ENCODE data around the gene IGF1R. TPM values are rescaled to one million over a fixed set of nuclear protein-coding genes. Genes with fewer than 3 reads are reported as not detected.

Gene IGF1R
- total RNA-seq, 1 donor from 2014 or later: 31.4 TPM

DNA sequence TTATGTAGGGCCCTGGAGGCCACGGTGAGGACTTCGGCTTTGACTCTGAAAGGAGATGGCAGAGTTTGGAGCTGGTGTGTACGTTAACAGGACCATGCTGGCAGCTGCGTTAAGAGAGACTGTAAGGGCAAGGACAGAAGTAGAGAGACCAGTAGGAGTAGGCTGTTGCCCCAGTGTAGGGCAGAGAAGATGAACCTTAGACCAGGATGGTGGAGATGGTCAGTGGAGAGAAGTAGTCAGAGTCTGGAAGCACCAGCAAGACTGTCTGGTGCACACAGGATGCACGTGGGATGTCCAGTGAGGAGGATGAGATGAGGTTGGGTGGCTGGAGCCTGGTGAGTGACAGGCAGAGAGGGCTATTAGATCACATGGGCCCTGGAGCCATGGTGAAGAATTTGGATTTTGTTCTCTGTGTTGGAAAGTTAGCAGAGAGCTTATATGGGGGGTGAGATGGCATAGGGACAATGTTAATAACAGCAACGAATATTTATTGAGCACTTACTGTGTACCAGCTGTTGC lies 150.1 kb downstream of the IGF1R start:
- DNase-seq: no peak
- intact Hi-C loops (cut with DNase I): no loop called here
- ATAC-seq (ENCODE audit: poor library complexity): no peak

DNA sequence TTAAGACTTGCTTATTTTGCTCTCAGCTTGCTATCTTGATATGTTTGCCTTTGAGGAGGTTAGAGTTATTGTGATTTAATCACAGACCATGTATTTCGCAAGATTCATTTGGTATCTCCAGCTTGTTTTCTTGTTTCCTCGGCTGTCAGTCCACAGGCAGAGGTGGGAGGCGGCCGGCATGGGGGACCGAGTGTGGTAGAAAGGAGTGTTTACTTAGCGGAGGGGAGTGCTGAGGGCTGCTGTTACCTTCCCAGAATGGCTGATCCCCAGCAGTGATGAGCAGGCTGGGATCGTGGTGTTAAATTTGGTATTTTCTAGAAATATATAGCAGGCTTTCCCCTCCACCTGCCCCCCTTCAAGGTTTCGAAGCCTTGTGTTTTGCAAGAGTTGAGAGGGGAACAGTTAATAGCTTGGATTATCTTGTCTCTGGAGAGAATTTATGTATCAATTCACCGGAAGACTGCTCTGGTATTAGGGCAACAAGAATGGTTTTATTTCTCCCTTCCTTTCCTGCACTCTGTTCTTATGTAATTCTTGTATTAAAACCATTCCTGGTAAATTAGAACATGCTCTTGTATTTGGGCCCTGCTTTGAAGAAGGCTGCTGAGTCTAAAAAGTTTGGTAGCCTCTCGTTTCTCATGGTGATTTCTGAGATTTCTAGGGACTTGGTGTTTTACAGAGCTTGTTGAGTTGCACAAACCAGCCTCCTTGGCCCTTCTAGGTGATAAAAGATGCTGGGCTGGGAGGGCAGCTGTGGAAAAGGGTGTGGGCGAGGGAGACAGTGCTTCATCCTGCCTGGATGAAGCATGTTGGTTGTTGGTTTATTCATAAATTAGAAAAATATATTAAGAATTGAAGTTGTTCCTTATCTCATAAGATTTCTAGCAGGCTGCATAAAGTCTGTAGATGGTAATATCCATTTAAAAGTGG lies 151.4 kb downstream of the IGF1R start:
- DNase-seq: no peak
- peak; percentile 33 for ATAC-seq (ENCODE audit: poor library complexity)
- intact Hi-C loops (cut with DNase I): no loop called here

DNA sequence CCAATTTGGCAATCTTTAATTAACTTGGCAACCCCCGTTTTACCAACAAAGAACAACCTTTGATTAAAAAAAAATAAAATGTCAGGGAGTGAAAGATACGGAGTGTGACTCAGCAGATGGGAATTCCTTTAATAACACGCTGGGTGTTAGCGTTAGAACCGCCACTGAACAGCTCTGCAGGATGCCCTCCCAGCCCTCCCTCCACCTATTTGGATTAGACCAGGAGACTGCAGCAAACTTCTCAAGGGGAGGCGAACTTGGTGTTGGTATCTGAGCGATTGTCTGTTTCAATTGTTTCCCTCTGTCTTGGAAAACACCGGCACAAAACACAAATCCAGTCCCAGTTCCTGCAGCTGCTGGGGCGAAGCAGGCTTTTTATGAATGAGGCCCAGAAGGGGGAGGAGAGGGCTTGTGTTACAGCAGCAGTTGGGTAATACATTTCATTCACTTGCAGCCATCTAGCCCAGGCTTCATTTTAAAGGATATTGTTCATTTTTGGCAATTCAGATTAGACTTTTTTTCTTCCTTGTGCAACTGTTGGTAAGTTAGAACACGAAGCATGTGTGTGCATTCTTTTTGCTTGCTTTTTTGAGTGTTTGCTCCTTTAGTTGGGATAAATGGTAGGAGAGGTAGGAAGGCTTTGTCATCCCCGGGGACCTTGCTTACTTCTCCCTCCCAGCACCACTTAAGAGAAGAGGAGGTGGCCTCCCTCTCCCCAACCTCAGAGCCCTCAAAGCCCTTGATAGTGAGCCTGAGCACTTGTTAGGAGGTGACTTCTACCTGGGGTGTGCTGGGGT lies 152.3 kb downstream of the IGF1R start:
- ATAC-seq (ENCODE audit: poor library complexity) (peak; percentile 86), DNase-seq (no peak)
- intact Hi-C loops (cut with DNase I): no loop called here

DNA sequence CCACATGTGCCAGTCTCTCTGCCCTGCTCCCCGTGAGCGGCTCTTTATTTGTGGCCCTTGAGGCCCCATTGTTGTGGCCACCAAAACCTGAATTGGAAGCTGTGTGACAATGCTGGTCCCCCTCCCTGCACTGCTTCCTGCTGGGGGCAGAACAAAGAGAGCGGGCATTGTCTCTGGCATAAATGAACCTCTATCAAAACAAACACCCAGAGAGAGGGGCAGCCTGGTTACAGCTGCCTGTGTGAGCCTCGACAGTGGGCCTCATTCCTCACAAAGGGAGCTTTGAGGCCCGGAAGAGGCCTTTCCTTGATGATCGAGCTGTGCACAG lies 152.9 kb downstream of the IGF1R start:
- ATAC-seq (ENCODE audit: poor library complexity): no peak

DNA sequence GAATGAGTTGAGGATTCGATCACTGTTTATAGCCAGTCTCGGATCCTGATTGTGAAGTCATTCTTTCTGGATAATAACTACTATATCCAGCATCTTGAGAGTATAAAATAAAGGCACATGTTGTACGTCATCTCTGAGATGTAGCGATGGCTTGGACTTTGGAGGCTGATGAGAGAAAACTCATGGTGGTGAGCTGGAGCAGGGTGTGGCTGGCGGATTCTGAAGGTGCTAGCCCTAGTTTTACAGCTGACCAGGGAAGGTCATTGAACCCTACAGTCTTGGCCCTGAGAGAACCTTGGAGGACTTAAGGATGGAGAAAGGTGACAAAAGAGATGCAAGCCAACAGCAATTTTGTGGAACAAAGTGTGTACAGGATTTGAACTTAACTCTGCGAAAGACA lies 153.8 kb downstream of the IGF1R start:
- intact Hi-C loops (cut with DNase I): no loop called here
- no peak for DNase-seq
- ATAC-seq (ENCODE audit: poor library complexity): no peak

More for the DNA sequence above, 152.9 kb downstream of the IGF1R start:
- DNase-seq: no peak
- intact Hi-C loops (cut with DNase I): no loop called here

DNA sequence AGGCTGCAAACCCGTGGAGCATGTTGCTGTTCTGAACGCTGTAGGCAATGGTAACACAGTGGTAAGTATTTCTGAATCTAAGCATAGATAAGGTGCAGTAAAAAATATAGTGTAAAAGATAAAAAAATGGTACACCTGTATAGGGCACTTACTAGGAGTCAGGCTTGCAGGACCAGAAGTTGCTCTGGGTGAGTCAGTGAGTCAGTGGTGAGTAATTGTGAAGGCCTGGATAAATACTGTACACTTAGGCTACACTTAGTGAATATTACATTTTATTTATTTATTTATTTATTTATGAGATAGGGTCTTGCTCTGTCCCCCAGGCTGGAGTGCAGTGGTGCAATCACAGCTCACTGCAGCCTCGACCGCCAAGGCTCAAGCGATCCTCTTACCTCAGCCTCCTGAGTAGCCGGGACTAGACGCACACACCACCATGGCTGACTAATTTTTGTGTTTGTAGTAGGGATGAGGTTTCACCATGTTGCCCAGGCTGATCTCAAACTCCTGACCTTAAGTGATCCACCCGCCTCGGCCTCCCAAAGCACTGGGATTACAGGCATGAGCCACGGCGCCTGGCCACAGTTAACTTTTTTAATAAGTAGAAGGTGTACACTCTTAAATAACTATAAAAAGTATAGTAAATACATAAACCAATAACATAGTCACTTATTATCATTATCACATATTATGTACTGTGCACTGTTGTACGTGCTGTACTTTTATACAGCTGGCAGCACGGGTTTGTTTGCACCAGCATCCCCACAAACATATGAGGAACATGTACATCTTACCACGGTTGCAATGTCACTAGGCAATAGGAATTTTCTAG lies 155.1 kb downstream of the IGF1R start:
- intact Hi-C loops (cut with DNase I): no loop called here
- DNase-seq (no peak), ATAC-seq (ENCODE audit: poor library complexity) (no peak)

DNA sequence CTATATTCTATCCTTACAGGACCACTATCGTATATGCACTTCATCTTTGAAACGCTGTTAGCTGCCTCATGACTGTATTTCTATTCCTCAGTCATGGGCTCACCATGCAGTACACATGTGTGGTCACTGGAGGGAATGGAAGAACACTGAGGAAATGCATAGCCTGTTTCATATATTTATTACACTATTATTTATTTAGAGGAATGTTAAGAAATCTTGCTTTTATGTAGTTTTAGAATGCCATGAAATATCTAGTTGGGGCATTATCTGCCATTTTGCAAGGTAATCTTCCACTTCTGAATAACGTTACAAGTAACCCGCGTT lies 155.7 kb downstream of the IGF1R start:
- intact Hi-C loops (cut with DNase I): no loop called here
- no peak for ATAC-seq (ENCODE audit: poor library complexity)
- DNase-seq: no peak

DNA sequence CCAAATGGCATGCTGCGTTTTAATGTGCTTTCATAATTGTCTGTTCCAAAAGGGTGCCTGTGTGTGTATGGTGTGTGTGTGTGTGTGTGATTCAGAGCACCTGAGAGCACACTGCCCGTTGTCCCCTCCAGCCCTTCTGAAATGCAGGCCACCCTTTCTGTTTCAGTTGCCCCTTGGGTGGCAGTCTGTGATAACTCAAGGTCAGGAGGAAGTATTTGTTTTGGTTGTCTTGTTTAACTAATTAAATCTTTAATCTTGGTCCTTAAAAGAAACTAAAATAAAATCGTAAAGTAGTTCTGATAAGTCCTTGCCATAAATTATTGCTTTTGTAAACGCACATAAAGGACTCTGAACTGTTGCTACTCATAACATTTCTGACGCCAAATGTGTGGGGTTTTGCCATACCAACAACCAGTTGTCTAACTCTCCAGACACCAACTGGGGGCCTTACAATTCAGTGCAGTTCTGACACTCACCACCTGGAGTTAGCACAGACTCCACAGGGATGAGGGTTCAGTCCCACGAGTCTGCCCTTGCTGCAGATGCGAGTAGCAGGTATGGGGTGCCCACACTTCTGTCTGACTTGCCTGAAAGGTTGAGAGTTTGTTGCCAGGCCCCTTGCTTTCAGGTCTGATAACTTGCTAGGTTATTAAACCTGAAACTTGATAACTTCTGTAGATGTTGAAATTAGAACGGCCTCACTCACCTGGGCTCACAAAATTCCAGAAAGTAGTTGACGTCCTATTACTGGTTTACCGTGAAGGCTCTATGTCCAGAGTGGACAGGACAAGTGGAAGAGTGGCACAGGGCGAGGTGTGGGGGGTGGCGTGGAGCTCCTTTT lies 157.3 kb downstream of the IGF1R start:
- ATAC-seq (ENCODE audit: poor library complexity): no peak
- DNase-seq: no peak
- intact Hi-C loops (cut with DNase I): no loop called here

DNA sequence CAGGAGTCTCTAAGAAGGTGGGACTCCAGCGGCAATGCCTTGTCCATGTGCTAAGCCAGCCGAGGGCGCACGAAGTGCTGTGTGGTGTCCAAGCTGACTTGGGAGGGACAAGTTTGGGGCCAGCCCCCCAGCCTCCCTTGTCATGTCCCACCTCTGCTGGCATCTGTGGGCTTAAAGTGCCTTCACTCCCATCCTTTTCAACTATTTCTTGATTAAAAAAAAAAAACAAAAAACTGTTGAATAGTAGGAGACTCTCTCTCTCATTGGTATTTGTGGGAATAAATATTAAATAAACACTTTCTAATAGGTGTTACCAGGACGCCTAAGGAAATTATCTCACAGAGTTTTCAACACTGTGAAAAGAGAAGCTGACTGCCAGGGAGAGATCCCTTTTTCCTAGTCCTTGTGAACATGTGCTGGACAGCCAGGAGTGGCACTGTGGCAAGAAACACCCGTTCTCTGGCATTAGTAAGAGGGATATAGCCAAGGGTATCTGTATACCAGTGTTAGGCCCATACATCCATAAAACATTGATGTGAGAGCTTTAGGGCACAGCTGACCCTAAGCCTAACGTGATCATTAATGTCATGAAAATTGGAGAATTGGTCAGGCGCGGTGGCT lies 158.0 kb downstream of the IGF1R start:
- DNase-seq (no peak), ATAC-seq (ENCODE audit: poor library complexity) (peak; percentile 55)
- intact Hi-C loops (cut with DNase I): no loop called here

DNA sequence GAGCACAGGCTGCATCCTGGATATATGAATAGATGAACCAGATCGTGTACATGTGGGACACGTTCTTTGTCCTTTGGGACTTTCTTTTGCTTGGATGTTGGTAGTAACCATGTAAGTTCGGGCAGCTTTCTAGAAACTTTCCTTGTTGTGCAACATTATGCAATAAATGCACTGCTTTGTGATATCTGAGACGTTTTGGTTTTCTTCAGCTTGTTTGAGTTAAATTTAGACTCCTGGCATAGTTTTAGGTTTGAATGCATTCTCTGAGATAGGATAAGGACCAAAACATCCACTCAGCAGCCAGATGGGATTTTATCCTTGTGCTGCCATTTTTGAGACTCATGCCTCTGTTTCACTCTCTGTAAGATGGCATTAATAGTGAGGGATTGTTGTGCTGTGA lies 158.9 kb downstream of the IGF1R start:
- DNase-seq (no peak), ATAC-seq (ENCODE audit: poor library complexity) (peak; percentile 37)
- intact Hi-C loops (cut with DNase I): no loop called here

DNA sequence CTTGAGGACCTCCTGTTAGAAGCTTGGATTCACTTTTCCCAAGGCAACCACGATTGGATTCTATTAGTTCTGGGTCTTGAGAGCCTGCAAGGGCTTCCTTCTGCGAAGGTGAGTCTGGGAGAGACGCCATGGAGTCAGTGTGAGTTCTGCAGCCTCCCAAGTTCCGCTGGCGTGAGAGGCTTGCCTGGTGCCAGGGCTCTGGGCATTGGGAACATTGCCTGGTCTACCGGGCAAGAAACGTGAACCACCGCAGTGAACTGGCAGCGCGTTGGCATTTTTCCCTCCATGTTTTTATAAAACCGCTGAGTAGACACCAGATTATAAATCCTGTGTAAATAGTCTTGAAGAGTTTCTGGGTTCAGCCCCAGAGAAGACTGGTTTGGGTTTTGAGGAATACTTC lies 160.9 kb downstream of the IGF1R start:
- intact Hi-C loops (cut with DNase I): no loop called here
- ATAC-seq (ENCODE audit: poor library complexity) (peak; percentile 79), DNase-seq (peak; percentile 61)

DNA sequence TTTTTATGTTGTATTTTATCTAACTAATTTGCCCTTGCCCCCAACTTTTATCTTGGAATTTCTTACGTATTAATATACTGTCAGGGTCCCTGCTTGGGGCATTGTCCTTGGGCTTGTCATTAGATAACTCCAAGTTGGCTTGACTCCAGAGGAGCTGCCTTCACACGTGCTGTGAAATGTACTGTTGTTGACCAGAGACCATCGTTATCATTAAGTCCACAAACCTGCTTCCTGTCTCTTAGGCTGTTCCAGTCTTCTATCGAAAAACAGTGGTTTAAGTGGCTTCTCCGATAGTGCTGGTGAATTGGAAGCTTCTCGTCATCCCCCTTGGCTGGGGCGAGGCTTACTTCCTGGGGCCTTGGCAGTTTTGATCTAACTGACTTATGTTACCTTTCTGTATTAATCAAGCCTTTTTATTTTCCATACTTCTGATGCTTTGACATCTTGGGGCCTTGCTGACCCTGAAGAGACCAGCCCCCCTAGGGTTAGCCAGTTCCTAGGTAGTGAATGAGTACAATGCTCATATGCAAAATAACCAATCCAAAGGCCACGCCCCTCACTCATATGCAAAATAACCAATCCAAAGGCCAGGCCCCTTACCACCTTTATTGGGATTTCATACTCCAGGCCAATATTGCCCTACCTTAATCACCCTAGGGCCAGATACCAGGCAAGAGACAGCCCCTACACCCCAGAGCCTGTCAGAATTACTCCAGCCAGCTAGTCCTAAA lies 164.5 kb downstream of the IGF1R start:
- intact Hi-C loops (cut with DNase I): no loop called here
- DNase-seq (no peak), ATAC-seq (ENCODE audit: poor library complexity) (no peak)

DNA sequence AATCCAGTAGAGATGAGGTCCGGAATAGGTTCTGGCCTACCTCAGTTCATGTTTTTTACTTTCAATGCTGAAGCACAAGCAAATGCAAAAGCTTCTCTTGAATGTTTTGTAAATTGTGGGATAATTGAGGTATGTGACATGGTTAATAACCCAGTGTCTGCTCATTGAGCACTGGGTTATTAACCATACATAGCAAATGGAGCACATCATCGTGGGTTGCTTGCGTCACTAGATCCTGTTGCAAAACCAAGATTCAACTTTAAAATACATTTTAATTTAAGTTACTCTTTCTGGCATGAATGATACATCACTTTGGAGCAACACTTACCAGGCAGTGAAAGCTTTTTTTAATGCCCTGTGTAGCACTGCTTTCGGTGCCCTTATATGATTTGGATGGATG lies 165.6 kb downstream of the IGF1R start:
- DNase-seq (no peak), ATAC-seq (ENCODE audit: poor library complexity) (no peak)
- intact Hi-C loops (cut with DNase I): no loop called here

DNA sequence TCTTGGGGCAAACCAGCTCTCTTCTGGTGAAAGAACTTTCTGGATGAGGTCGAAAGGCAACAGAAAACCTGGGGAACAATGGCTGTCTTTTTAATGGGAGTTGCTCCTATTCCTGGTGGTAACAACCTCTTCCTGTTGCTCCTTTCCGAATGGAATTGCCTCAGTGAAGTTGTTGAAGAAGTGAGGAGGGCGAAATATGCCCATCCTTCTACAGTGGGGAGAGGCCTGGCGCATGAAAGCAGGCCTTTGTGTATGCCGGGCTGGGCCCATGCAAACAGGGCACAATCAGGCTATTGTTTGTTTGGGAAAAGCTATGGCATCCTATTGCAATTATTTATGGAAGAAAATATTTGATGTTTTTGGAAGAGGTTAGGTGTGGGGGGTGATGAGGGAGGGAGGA lies 166.9 kb downstream of the IGF1R start:
- no peak for ATAC-seq (ENCODE audit: poor library complexity)
- intact Hi-C loops (cut with DNase I): no loop called here
- no peak for DNase-seq

DNA sequence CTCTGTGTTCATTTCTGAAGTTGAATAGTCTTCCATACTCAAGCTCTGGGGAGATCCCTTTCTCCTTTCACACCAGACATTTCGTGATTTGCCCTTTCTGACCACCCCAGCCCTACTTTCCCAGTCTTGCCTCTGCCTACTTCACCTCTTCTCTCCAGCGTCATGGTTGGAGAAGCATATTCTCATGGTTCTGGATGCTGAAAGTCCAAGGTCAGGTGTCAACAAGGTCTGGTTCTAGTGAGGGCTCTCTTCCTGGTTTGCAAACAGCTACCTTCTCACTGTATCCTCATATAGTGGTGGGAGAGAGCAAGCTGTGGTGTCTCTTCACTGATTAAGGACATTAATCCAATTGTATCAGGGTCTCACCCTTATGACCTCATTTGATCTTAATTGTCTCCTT lies 169.4 kb downstream of the IGF1R start:
- DNase-seq (no peak), ATAC-seq (ENCODE audit: poor library complexity) (no peak)

DNA sequence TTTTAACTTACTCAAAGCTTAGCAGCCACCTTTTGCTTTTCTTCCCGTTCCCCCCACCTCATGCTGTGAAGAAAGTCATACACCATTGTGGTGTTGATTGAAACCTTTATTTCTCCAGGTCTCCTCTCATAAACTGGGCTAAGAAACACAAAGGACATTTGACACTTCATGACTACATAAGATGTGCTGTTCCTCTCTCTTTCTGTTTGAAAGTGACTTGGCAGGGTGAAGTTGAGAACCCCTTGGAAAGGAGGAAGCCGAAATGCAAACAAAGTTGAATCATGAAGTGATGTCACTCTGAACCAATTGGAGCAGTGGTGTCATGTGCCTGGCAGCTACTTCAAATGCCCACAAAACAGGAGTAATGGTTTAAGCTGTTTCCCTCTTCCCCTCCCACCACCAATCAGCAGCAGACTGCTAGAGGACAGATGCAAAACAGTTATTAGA lies 174.7 kb downstream of the IGF1R start:
- ATAC-seq (ENCODE audit: poor library complexity) (no peak), DNase-seq (no peak)
- intact Hi-C loops (cut with DNase I): no loop called here

More for the DNA sequence above, 169.4 kb downstream of the IGF1R start:
- intact Hi-C loops (cut with DNase I): no loop called here

DNA sequence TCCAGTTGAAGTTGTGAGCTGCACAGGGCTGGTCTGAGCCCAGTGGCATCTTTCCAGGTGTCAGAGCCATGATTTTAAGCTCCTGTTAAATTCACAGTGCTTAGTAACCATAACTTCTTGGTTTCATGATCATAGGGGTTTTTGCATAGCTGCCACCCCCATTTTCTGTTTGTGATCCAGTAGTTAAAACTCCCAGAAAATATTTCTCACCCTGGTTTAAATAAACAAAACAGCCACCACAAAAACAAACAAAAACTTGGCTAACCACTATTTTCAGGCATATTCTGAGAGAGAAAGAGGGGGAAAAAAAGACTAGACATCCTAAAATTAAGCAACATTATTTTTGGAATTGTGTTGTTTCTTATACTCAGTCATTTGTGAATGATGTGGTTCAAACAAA lies 175.3 kb downstream of the IGF1R start:
- ATAC-seq (ENCODE audit: poor library complexity) (no peak), DNase-seq (no peak)
- intact Hi-C loops (cut with DNase I): no loop called here
